Measurements from ENCODE around the gene MAP3K4.

Gene MAP3K4

GRCh38 chr6:161011492-161012480 is 20.2 kb downstream of the MAP3K4 start:
- no peak for DNase-seq (ENCODE audit: low read depth)
- TF ChIP-seq CTCF (IDR thresholded peaks at IDR 0.05; ENCODE audit: control insufficient read depth, extremely low read depth, insufficient read depth), result no peak

GRCh38 chr6:161013695-161014094 is 22.1 kb downstream of the MAP3K4 start:
- no peak for DNase-seq (ENCODE audit: low read depth)
- H3K4me3 ChIP-seq (ENCODE audit: low read depth, low read length), result no peak overlapping the region
- no peak for TF ChIP-seq CTCF (IDR thresholded peaks at IDR 0.05; ENCODE audit: control insufficient read depth, extremely low read depth, insufficient read depth)

More at GRCh38 chr6:161011492-161012480, 20.2 kb downstream of the MAP3K4 start:
- no peak overlapping the region for H3K4me3 ChIP-seq (ENCODE audit: low read depth, low read length)

GRCh38 chr6:161017766-161018564 is 26.4 kb downstream of the MAP3K4 start:
- no peak for DNase-seq (ENCODE audit: low read depth)
- no peak overlapping the region for H3K4me3 ChIP-seq (ENCODE audit: low read depth, low read length)
- TF ChIP-seq CTCF (IDR thresholded peaks at IDR 0.05; ENCODE audit: control insufficient read depth, extremely low read depth, insufficient read depth), result no peak

GRCh38 chr6:161019324-161019839 is 27.8 kb downstream of the MAP3K4 start:
- H3K4me3 ChIP-seq (ENCODE audit: low read depth, low read length), result no peak overlapping the region
- no peak for TF ChIP-seq CTCF (IDR thresholded peaks at IDR 0.05; ENCODE audit: control insufficient read depth, extremely low read depth, insufficient read depth)
- no peak for DNase-seq (ENCODE audit: low read depth)

- DNase-seq (ENCODE audit: low read depth), result no peak
- no peak overlapping the region for H3K4me3 ChIP-seq (ENCODE audit: low read depth, low read length)
- no peak for TF ChIP-seq CTCF (IDR thresholded peaks at IDR 0.05; ENCODE audit: control insufficient read depth, extremely low read depth, insufficient read depth)
These were observed 30.0 kb downstream of the MAP3K4 start for GRCh38 chr6:161021543-161021942.

- DNase-seq (ENCODE audit: low read depth), result no peak
- H3K4me3 ChIP-seq (ENCODE audit: low read depth, low read length), result no peak overlapping the region
- no peak for TF ChIP-seq CTCF (IDR thresholded peaks at IDR 0.05; ENCODE audit: control insufficient read depth, extremely low read depth, insufficient read depth)
These were observed 30.6 kb downstream of the MAP3K4 start for GRCh38 chr6:161021998-161022743.

All from LNCaP clone FGC (cell line).